ENCODE data around the gene TCF19.
A peak's percentile ranks its signal among the peaks of the same experiment; 100 is the strongest.

TCF19 gene, protein sequence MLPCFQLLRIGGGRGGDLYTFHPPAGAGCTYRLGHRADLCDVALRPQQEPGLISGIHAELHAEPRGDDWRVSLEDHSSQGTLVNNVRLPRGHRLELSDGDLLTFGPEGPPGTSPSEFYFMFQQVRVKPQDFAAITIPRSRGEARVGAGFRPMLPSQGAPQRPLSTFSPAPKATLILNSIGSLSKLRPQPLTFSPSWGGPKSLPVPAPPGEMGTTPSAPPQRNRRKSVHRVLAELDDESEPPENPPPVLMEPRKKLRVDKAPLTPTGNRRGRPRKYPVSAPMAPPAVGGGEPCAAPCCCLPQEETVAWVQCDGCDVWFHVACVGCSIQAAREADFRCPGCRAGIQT

DNA sequence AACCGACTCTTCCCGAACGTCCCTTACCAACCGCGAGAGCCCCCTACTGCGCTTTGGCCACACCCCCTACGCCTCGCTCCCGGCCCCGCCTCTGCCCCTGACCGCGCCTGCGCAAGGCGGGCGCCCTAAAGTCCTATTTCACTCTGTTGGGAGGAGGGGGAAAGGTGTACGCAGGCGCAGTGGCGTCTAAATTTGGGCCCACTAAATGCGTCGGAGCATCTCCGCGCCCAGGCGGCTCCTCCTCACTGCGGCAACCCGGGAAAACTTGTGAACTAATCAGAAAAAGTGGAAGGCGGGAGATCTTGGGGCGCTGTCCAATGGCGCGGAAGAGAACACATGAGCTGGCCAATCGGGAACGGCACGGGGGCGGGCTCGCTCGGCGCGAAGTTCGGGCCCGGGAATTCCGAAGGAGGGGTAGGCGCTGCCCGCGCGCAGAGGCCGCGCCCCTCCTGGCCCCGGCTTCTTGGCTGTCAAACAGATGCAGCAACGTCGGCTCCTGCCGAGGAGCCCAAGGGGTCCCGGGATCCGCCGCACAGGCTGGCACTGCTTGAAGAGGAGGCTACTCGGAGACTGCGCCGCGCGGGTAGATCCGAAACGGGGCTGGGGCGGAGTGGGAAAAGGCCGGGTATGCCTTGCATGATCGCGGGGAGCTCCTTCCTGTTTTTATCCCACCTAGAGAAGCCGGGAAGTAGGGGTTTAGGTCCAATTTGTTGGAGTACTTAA, at the start of gene TCF19:
TCF19 (plus strand) TSS at position 450 of the 723 bp plus-strand sequence. CDS start 881 bp downstream, outside the sequence.
- DNase-seq, result peak; percentile 98

DNA sequence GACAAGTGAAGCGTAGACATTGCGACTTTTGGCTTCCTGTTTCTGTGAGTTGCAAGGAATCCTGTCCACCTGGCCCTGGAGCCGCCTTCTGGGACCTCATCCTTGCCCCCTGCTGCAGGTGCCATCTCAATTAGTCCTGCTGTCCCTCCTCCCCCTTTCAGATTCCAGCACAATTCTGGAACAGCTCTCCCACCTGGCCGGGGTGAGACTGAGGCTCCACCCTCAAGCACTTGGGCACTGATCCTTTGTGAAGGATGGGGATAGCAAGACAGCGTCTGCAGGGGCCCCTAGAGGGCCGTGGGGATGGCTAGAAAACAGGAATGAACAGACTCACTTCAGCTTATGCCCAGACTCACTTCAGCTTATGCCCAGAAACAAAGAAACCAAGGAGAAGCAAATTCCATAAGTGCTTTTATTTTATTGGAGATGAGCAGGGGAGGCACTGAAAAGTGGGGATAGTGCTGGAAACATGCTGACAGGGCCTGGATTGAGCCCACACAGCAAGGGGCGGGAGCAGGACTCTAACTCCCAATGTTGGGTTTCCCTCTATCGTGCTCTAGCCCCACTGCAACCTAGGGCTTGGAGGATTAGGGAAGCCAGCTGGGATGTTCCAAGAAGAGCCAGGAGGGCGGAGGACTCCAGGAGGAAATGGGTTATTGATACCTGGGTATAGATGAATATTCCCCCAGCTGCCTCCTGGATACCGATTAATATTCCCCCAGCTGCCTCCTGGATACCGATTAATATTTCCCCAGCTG, 47.4 kb upstream of the TCF19 start:
- no peak for DNase-seq

DNA sequence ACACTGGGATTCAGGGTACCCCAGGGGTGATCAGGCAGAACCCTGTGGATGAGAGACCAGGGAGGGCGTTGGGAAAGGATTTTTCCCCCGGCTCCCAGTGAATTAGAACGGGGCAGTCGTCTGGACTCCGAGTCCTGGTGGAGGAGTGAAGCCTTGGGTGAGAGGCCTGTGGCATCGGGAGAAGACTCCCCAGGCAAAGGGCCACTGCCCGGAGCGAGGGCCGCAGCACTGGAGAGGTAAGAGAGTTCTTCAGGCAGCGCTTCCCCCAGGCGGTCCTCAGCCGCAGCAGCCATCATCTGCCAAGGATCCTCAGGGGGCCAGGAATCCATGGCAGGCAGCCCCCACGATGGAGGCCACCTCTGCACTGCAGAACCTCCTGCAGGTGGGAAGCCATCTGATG, 46.7 kb upstream of the TCF19 start:
- DNase-seq, result no peak

DNA sequence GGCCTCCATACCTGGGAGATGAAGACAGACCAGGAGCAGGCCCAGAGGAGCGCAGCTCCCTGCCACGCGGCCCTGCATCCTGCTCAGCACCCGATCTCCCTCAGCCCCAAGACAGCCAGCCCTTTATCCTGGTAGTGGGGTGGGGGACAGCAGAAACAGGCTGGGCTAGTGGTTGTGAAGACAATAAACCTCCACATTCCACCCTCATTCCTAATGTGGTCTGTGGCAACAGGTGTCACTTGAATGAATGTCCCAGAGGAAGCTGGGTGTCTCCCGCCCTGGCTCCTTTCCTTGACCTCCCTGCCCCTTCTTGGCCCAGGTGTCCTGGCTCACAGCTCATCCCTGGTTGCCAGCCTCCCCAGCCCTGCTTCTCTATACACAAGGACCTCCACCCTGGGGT, 45.9 kb upstream of the TCF19 start, which contains the start of gene C6orf15:
C6orf15 (minus strand) TSS at position 98 of the 400 bp plus-strand sequence; CDS start at position 78, 20 bp downstream.
- no peak for DNase-seq

DNA sequence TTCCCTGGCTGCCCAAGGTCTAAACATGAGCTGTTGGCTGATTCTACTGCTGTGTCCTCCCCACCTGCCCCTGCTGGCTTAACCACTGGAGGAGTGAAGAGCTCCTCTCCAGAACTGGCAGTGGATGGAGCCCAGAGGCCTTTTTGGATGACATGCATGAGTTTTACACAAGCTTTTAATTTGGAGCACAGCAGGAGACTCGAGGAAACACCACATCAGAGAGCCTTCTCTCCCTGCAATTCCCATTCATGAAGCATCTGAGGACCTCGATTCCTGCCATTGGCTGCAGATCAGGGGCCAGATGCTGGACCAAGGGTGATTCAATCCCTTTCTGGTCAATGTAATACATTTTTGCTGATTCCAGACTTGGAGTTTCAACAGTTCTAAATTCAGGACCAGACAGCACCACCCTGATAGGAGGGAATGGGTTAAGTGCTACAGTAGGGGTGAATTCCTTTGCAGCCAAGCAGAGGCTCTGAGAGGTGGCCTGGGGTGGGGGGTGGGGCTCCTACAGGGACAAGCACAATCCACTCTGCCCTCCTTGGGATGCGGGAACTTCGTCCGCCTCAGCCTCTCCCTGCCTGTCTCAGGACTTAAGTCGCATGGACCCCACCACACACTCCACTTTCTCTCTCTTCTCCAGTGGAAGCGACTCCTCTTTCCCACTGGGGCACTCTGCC, 44.4 kb upstream of the TCF19 start:
- DNase-seq, result no peak

DNA sequence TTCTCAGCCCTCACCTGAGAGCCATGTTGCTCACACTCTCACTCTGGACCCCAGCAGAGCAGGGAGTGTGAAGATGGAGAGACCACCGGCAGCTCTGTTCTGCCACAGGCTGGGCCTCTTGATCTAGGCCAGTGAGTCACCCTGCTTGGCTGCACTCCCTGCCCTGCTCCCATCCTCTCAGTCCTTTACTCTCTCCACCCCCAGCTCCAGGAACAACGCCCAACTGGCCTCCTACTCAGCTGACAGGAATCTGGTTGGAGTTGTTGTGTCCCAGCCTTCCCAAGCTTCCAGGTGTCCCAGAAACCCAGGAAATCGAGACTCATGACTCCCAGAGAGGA, 43.9 kb upstream of the TCF19 start, which contains the start of gene PSORS1C1:
PSORS1C1 (plus strand) TSS at position 260 of the 338 bp plus-strand sequence. CDS start 14,833 bp downstream, outside the sequence.
- DNase-seq, result no peak

DNA sequence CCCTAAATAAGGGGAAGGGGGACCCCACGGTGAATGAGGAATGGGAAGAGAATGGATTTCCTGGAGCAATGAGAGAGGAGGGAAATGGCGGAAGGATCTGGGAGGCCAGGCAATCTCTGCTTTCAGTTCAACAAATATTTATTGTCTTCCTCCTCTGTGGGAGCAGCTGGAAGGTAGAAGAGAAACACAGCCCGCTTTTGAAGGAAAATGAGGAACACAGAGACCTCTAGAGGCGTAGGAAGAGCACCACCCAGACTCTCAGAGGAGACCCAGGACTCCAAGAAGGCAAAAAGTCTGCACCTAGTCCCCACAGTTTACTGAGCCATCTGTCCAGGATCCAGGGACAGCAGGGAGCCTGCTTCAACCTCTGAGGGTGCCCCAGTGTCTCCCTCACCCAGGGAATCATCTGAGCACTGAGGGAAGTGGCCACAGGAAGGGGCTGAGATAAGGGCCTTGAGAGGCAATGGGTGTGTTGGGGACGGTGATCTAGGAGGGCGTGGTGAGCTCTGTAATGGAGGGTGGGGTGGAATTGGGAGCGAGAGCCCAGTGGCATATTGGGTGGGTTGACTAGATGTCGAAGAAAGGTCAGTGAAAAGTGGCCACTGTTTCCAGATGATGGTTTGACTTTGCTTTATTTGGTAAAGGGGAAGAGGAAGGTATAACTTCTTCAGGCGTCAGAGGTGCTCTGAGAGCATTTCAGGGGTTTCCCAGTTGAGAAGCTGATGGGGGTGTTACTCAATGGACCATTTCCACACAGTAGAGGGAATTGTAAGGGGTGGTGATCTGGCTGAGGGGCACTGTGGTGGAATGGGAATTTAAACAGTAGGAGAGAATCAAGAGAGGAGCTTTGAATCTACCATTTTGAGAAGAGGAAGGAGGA, 43.2 kb upstream of the TCF19 start:
- DNase-seq, result no peak

DNA sequence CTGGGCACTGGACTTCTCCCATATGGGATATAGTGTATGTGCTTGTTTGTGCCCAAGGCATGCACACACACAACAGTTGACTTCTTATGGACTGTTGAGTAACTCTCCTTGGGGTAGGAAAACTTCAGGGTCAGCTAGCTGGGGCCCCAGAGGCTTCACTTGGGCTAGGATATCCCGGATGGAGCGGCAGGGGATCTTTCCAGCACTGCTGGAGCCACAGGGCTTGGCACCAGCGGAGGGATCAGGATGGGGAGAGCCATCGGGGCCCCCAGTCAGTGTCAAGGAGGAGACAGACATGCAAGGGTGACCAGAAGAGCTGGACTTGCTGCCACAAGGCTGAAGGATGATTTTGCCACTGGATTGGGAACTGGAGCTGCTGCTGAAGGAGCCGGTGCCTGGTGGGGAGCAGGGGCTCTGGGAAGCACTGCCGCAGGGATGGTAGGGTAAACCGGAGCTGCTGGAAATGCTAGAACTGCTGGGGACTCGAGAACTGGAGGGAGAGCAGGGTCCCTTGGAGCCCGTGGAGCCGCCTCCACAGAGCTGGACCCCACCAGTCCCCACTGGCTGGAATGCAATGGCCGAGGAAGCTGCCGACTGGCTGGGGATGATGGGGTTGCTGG, 42.3 kb upstream of the TCF19 start:
- no peak for DNase-seq

DNA sequence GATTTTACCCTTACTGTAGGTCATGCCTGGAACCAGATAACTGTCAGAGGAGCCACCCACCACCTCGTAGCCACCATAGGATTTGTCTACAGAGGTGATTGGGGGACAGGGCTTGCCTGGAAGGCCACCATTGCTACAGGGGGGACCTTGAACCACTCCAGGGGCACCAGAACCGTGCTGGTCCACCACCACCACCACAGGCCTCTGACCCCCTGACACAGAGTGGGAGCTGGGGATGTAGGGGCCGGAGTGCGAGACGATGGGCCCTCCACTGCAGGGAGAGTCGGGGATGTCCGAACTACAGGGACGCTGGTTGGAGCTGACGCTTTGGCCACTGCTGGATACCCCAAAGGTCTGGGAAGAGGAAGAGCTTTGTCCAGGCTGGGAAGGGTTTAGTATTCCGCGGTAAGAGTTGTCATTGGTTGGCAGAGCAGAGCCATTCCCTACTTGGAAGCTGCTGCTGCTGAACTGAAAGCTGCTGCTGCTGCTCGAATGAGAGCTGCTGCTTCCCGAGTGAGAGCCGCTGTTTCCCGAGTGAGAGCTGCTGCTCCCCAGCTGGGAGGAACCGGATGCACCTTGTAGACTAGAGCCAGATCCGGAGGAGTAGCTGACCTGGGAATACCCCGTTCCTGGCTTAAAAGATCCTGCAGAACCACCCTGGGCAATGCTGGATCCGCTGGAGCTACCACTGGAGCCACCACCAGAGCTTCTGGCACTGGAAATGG, 41.6 kb upstream of the TCF19 start:
- DNase-seq, result no peak

DNA sequence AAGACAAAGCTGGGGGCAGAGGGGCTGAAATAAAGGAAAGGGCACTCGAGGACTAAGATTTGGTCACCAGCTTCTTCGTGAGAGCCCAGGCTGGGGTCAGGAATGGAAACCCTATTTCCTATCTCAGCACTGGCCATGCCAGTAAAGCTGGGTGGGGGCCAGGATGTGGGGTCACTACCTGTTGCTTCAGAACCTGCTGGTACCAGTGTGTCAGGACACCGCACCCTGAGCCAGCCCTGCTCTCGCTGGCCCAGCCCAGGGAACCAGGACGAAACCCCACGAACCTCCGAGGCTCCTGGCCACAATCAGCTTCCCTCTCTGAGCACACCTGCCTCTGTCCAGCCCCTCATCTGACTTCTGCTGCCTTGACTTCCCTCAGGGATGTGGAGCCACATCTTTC, 40.2 kb upstream of the TCF19 start:
- no peak for DNase-seq

DNA sequence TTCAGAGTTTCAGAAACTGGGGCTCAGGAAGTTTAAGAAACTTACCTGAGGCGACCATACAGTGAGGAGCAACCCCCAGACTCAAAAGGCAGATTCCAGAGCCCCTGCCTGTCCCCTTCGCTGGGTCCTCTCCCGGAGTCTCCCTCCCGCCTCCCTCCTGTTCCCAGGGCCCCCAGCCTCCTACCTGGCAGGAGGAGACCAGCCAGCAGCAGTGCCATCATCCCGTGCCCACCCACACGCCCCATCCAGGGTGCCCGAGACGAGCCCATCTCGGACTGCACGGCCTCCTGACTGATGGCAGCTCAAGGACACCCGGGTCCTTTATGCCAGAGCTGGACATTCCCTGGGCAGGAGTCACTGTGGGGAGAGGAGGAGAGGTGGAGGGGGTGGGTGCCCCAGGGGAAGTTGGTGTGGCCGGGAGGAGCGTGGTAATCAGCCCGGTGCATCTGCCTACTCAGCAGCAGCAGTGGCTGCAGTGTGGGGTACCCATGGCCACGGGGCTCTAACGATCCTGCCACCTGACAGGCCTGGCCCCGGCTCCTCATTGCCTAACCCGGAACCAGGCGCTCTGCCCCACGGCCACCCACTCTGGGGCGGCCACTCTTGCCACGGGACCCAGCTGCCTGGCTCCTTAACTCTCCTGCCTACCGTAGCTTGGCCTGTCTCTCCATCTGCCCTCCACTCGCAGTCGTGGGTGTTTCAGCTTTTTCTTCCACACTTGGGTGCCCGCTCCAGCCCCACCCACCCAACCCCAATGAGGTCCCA, 38.1 kb upstream of the TCF19 start, which contains the start of gene CDSN:
CDSN (minus strand) TSS at position 296 of the 765 bp plus-strand sequence; CDS start at position 269, 27 bp downstream.
- DNase-seq, result no peak

DNA sequence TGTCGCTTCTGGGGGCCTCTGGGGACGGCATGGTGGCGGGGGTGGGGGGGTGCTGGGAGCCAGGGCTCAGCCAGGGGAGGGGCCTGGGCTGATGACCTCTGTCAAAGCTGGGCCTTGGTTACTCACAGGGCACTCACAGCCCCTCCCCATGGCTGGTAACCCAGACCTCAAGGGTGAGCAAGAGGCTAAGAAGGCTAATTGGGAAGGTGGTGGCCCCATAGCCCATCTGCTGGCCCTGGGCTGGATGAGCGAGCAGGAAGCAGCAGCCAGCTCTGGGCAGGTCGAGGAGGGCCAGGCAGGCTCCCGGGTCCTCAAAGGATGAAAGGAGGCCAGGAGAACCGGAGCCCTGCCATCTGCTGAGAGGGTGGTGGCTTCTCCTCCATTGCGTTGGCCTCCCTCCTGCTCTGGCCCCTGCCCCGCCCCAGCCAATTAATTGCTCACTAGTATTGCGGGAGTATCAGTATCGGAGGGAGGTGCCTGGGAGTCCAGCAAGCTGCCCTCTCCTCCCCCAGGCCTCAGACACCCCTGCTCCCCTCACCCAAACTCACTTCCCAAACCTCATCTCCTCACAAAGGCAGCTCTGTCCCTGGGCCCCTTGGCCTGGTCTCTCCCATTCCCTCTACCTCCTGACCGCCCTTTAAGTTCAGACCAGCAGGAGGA, 37.1 kb upstream of the TCF19 start:
- no peak for DNase-seq

DNA sequence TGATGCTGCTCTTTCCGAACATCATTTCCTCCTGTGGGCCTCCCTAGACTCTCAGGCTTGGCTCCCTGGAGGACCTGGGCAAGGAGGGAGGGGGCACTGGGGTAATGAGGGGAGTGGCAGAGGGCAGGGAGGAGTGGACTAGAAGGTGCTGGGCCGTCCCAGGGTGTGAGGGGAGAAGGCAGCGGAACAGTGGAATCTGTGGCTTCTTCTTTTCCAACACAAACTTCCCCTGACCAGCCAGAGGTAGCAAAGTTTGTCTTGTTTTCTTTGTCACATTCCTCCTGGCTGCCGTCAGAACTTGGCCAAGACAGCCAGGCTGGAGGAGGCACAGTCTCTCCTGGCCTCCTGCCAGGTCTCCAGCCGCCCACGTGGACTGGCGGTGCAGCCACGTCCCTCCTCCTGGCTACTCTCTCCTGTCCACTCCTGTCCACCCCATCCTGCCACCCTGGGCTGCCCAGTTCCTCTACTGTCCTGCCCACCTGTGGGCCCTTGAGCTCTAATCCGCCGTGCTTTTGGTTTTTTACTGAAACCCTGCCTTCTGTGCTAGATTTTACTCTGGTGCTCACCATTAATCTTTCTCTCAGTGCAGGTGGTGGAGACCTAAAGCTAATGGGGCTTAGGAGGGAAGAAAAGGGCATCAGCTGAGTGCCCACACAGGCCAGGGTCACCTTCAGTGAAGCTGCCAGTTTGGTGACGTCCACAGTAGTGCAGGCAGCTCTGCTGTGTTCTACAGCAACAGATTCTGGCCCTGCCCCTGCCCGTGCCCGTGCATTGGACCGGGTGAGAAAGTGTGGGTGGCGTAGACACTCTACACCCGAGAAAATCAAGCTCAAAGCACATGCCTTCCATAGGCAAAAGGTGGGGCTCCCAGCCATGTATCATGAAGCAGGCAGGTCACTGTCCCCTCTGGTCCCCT, 35.3 kb upstream of the TCF19 start:
- no peak for DNase-seq

DNA sequence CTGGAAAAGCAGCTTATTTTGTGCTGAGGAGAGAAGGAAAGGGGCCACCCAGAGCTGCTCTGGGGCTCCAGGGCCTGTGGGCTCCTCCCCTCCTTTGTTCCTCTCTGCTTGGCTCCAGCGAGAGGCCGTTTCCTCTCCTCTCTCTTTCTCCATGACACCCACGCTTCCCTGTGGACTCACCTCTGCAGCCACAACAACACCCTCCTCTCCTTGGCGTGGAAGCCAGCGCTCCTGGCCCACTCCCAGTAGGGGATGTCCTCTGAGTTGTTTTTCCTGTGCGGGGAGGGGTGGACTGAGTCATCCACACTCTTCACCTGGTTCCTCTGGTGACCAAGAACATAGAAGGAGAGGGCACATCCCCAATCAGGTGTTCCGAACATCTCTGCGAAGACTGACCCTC, 33.2 kb upstream of the TCF19 start:
- no peak for DNase-seq

DNA sequence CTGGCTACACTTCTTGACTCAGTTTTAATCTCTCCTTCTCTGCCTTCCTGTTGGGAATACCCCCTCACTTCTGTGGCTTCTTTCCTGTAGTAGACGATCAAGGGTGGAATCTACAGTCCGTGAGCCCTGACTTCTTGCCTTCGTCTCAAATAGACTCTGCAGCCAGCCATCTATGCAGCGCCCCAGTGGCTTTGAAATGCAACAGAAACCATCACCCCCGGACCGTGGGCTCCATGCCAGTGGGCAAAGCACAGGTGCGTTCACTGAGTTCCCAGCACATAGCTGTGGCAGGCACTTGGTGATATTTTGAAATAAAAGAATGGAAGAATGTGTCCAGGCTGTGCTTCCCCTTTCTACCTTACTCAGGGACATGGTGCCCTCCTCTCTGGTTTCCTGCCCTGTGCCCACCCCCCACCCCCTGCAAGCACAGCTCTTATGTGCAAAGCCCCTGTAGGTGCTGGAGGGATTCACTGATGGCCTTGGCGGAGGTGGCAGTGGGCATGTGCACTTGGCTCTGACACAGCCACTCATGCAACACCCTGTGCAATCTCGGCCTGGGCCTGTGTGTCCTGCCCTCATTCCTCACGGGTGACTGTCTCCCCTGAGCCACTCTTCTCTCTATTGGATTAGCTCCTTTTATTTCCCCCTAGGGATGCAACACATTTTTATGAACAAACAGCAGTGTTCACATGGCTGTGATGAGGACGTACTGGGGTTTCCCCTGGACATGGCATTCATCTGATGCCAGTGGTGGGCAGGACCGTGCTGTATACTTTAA, 32.6 kb upstream of the TCF19 start:
- no peak for DNase-seq

DNA sequence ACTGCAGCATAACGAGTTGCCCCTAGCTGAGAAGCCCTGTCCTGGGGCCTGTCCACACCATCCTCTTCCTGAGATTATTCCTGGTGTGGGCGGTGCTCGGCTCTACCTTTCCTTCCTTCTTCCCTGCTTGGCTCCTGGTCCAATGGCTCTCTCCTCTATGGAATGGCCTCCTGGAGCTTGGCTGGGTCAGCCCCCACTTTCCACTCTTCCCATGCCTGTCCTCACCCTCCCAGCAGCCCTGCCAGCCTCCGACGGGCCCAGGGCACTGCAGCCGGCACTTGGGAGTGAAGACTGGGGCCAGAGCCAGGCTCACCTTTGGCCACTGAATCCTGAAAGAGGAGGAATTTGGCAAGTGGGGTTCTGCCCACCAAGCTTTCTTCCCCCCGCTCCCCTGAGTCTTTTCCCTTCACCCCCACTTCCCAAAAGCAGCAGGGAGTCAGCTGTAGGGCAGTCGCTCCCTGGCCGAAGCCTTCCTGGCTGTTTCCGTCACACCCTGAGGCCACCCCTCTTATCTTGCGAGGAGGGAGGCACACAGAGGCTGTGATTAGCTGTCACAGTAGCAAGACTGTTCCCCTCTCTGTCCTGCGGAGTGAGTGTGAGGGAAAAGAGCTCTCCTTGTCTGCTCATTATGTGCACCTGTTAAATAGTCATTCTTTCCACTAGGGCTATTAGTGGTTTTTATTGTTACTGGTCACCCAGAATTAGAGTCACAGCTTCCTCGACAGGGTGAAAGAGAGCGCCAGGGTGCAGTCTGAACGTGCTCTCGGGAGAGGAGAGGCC, 31.8 kb upstream of the TCF19 start:
- DNase-seq, result no peak
